Subcutaneous adipose tissue (tissue), 4 donors: ENCODE results near the gene SENP7. TPM values are rescaled to one million over a fixed set of nuclear protein-coding genes. Genes with fewer than 3 reads are reported as not detected.

Experiments used
- total RNA-seq, 4 donors: library from RNA; depleted of rRNA; stranded (reverse); fragments of >200 nt; gene quantifications; one replicate each; pipeline ENCODE4 v1.1.0, GENCODE V29; 2016
- TF ChIP-seq, protein P1 (sequence below): fragments of 450-650 bp; IDR thresholded peaks from one replicate; pipeline ENCODE4 v1.5.1; 2016; ENCODE audit warnings: low read depth, mild to moderate bottlenecking, control low read depth, antibody characterized with exemption, moderate library complexity

Gene SENP7
- total RNA-seq, 4 donors from 2014 or later, result 22.6 to 40.5 (median 29.2) TPM

DNA sequence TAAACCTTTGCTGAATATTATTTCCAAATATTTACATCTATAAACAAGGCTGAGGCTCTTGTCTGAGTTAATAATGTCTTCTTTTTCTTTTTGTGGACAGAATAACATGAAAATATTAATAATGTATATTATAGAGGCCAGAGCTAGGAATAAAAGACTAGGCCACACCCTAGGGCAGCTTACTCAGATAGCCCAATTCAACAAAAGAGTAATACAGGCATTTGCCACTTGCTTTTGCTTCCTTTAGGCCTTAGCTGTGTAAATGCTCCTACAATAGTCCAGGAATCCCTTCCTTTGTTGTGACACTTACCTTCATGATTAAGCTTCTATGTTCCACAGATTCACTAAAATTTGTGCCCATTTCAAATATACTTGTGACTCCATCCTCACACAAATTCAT, 209.2 kb downstream of the SENP7 start:
- TF ChIP-seq, protein P1, sequence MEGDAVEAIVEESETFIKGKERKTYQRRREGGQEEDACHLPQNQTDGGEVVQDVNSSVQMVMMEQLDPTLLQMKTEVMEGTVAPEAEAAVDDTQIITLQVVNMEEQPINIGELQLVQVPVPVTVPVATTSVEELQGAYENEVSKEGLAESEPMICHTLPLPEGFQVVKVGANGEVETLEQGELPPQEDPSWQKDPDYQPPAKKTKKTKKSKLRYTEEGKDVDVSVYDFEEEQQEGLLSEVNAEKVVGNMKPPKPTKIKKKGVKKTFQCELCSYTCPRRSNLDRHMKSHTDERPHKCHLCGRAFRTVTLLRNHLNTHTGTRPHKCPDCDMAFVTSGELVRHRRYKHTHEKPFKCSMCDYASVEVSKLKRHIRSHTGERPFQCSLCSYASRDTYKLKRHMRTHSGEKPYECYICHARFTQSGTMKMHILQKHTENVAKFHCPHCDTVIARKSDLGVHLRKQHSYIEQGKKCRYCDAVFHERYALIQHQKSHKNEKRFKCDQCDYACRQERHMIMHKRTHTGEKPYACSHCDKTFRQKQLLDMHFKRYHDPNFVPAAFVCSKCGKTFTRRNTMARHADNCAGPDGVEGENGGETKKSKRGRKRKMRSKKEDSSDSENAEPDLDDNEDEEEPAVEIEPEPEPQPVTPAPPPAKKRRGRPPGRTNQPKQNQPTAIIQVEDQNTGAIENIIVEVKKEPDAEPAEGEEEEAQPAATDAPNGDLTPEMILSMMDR, result no peak

DNA sequence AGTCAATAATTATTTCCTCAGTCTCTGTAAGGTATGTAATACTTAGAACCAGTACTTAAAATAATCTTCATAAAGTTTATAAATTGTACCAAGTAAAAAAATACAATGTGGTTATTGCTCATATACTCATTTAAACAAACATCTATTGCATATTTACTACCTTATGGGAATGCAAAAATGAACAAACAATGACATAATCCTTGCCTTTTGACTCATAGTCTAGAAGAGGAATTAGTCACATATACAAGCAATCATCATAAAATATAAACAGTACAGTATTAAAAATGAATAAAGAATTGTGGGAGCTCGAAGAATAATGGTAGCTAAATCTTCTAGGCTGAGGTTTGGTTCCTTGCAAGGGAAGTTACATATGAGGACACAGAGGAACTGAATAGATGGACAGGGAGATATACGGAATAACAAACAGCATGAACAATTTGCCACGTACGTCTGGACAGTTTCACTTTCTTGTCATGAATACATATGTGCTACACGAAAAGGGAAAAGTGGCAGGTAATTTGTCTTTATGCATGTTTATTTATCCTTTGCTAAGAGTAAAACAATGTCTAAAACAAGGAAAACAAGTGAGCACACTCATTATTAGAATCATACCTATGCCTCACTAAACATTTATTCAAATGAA, 209.8 kb downstream of the SENP7 start:
- TF ChIP-seq, protein P1, result no peak

DNA sequence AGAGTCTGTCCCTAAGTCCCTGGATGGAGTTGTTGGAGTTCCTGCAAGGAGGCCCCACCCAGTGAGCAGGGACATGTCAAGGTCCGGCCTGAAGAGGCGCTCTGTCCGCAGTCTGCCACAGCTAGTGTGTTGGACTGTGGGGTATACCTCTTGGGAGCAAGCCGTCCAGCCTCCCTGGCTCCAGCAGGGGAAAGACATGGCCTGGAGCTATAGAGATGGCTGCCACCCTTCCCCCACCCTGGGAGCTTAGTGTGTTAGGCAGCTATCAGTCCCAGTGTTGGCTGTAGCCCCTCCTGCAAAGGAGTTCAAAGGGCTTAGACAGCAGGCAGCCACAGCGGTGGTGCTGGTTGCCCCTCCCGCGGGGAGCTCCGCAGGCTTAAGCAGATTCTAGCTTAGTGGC, 212.9 kb downstream of the SENP7 start:
- TF ChIP-seq, protein P1, result no peak

DNA sequence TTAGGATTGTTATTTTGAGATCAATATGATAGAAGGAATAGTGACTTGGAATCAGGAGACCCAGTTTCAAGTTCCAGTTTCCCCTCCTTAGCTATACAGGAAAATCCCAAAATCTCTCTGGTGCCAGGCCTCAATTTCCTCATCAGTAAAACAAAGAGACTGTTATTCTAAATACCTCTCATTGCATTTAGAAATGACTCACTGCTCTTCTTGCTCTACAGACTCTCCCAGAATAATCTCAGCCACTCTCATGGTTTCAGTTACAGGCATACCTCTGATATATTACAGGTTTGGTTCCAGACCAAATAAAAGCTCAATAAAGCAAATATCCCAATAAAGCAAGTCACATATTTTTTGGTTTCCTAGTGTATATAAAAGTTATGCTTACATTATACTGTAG, 221.0 kb downstream of the SENP7 start:
- TF ChIP-seq, protein P1, result no peak

DNA sequence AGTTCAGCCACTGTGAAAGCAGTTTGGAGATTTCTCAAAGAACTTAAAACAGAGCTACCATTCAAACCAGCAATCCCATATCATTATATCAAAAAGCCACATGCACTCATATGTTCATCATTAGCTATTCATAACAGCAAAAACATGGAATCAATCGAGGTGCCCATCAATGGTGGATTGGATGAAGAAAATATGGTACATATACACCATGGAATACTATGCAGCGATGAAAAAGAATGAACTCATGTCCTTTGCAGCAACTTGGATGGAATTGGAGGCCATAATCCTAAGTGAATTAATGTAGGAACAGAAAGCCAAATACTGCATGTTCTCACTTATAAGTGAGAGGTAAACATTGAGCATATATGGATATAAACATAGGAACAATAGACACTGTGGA, 224.7 kb downstream of the SENP7 start:
- TF ChIP-seq, protein P1, result no peak

DNA sequence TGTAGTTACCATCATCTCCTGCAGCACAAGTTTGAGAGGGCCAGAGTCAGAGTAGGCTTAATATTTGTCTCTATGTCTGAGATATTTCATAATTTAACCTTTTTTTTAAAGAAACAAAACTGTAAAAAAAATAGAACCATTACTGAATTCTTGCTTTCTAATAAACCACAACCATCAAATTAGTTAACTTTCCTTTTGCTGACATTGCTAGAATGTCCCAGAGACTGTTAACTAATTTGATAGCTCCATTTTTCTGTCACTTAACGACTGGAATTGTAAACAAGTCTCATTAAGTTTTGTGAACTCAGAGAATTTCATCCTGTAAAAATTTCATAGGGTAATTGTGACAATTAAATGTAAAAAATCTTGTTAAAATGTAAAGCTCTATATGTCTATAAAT, 228.3 kb downstream of the SENP7 start:
- TF ChIP-seq, protein P1, result no peak

DNA sequence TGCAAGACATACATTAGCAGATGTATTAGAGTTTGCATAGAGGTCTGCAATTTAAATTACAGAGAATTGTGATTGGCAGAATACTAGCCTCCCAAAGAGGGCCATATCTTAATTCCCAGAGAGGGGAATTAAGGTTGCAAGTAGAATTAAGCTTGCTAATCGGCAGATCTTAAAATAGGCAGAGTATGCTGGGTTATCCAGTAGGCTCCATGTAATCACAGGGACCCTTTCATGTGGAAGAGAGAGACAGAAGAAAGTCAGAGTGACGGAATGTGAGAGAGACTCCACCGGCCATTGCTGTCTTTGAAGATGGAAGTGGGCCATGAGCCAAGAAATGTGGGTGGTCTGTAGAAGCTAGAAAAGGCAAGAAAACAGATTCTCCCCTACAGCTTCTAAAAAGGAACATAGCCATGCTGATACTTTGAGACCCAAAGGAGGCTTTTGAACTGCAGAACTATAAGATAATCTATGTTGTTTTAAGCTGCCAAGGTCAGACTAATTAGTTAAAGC, 231.4 kb downstream of the SENP7 start:
- TF ChIP-seq, protein P1, result no peak
